Measurements from ENCODE around the gene NEAT1. TPM values are rescaled to one million over a fixed set of nuclear protein-coding genes. Genes with fewer than 3 reads are reported as not detected.
A peak's percentile ranks its signal among the peaks of the same experiment; 100 is the strongest.

Gene NEAT1
- total and polyA plus RNA-seq, 9 of the 15 experiments (the other 6 are each of a cell fraction or from before 2014, with no cell fraction given) = 20.1 to 389 (median 62.8) TPM

GRCh38 chr11:65473278-65473860 lies 50.8 kb downstream of the NEAT1 start:
- ChIA-PET CTCF (ENCODE audit: low intra/inter-chr PET ratio) (no interaction called here), POLR2A (interaction anchor here (0.8 to 26.0 kb wide), 4 partner anchors 8 to 53 kb away, joined by 3 to 2118 read pairs (median 355); partner anchors contain the start of genes MALAT1 and NEAT1)
- H3K4me2 ChIP-seq (ENCODE audit: insufficient read depth, low read length) = no peak overlapping the region
- TF ChIP-seq ATF2 (CRISPR knock-in tag; IDR thresholded peaks at IDR 0.05) = no peak
- no peak for TF ChIP-seq KAT8 (IDR thresholded peaks at IDR 0.05; ENCODE audit: low read depth)
- TF ChIP-seq ZEB2 (IDR thresholded peaks at IDR 0.05) = no peak
- TF ChIP-seq NFIC (IDR thresholded peaks at IDR 0.05) = no peak
- TF ChIP-seq PTRF (tag; IDR thresholded peaks at IDR 0.05) = no peak
- TF ChIP-seq RBM39 (optimal IDR thresholded peaks at IDR 0.05; ENCODE audit: low read depth, low read length) = no peak
- peak; percentile 40; the same call in 1 of the 2 replicates for TF ChIP-seq ZNF121 (CRISPR knock-in tag; conservative IDR thresholded peaks at IDR 0.05)
- no peak for TF ChIP-seq SREBF2 (CRISPR knock-in tag; IDR thresholded peaks at IDR 0.05)
- no peak for TF ChIP-seq FIP1L1 (IDR thresholded peaks at IDR 0.05; ENCODE audit: low read depth, low read length, poor library complexity, severe bottlenecking)
- no peak for TF ChIP-seq GABPB2 (CRISPR knock-in tag; conservative IDR thresholded peaks at IDR 0.05)
- no peak for TF ChIP-seq HDGF (IDR thresholded peaks at IDR 0.05)
- no peak for TF ChIP-seq ZNF507 (tag; conservative IDR thresholded peaks at IDR 0.05)
- TF ChIP-seq FOXK1 (CRISPR knock-in tag; IDR thresholded peaks at IDR 0.05; ENCODE audit: borderline replicate concordance) = no peak
- peak in 1 of 2 experiments; percentile 9; a peak in 1 of 4 replicates for TF ChIP-seq MLLT1 (IDR thresholded peaks at IDR 0.05)
- TF ChIP-seq GABPB1 (CRISPR knock-in tag; IDR thresholded peaks at IDR 0.05) = no peak
- TF ChIP-seq, protein P1, sequence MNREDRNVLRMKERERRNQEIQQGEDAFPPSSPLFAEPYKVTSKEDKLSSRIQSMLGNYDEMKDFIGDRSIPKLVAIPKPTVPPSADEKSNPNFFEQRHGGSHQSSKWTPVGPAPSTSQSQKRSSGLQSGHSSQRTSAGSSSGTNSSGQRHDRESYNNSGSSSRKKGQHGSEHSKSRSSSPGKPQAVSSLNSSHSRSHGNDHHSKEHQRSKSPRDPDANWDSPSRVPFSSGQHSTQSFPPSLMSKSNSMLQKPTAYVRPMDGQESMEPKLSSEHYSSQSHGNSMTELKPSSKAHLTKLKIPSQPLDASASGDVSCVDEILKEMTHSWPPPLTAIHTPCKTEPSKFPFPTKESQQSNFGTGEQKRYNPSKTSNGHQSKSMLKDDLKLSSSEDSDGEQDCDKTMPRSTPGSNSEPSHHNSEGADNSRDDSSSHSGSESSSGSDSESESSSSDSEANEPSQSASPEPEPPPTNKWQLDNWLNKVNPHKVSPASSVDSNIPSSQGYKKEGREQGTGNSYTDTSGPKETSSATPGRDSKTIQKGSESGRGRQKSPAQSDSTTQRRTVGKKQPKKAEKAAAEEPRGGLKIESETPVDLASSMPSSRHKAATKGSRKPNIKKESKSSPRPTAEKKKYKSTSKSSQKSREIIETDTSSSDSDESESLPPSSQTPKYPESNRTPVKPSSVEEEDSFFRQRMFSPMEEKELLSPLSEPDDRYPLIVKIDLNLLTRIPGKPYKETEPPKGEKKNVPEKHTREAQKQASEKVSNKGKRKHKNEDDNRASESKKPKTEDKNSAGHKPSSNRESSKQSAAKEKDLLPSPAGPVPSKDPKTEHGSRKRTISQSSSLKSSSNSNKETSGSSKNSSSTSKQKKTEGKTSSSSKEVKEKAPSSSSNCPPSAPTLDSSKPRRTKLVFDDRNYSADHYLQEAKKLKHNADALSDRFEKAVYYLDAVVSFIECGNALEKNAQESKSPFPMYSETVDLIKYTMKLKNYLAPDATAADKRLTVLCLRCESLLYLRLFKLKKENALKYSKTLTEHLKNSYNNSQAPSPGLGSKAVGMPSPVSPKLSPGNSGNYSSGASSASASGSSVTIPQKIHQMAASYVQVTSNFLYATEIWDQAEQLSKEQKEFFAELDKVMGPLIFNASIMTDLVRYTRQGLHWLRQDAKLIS (CRISPR knock-in tag; IDR thresholded peaks at IDR 0.05) = no peak

More at GRCh38 chr11:65473278-65473860, 50.8 kb downstream of the NEAT1 start:
- Histone ChIP-seq H3K27ac (ENCODE audit: extremely low read depth, low read depth, low read length) (peak overlapping the region; percentile 96; the same call in 2 of the 3 replicates), H3K9me3 (replicated peaks; ENCODE audit: control insufficient read depth, insufficient read depth, low read depth, low read length) (no peaks in the 10 kb centered on the region), H3K36me3 (ENCODE audit: control insufficient read depth, insufficient read depth, low read length) (peaks cover 9% of the 10 kb centered on the region; the same call in 1 of the 3 replicates), H3K79me2 (ENCODE audit: control insufficient read depth, insufficient read depth, low read length) (peaks cover 85% of the 10 kb centered on the region), H4K20me1 (replicated peaks; ENCODE audit: control insufficient read depth, insufficient read depth, low read length) (no peaks in the 10 kb centered on the region; the same call in 1 of the 2 replicates), H3K27me3 (ENCODE audit: control insufficient read depth in 2 of 2, insufficient read depth in 2 of 2, low read length in 2 of 2) (no peaks in the 10 kb centered on the region), H2AFZ (ENCODE audit: low read depth, low read length) (no peak overlapping the region), H3K4me1 (replicated peaks in 1 of 2; ENCODE audit: control insufficient read depth in 2 of 2, insufficient read depth in 2 of 2, low read length in 2 of 2) (peaks cover 32 to 63% of the 10 kb centered on the region in 2 experiments), H3K4me3 (no peak overlapping the region), H3K9ac (ENCODE audit: insufficient read depth in 1 of 2, low read depth in 2 of 2, low read length in 2 of 2) (peak overlapping the region; percentile 21 to 93; a peak in 1 of 4 replicates), H3K9me1 (ENCODE audit: control insufficient read depth, insufficient read depth, low read length) (no peaks in the 10 kb centered on the region)
- FAIRE-seq (no peak), DNase-seq (ENCODE audit: extremely low read depth in 1 of 4, low spot score in 3 of 4) (peak in 1 of 4 experiments; percentile 46), ATAC-seq (no peak)
- intact Hi-C loops (cut with micrococcal nuclease) (loop anchor here (5.0 kb wide), 1 partner anchor 99 kb away; the partner anchor contains the start of genes FAM89B and ZNRD2), in situ Hi-C loops (cut with MboI) (loop anchor here (5.0 kb wide), 1 partner anchor 34 kb away; no protein-coding TSS in a partner anchor)
- 50% methylated on average over 4 of the region's 7 CpGs for WGBS (ENCODE audit: insufficient coverage, low coverage, missing lambda C conversion rate)
- BruUV-seq (replicated peaks) = no TSS peak

All from K562 (cell line).